A549 (cell line): ENCODE results near the gene HERPUD2.

Source experiments
- CBX2 ChIP-seq: fragments of 200-600 bp; sonication (generic); IDR thresholded peaks from 2 replicates; pipeline ENCODE4 v1.6.1; 2016; ENCODE audit warnings: low read depth, mild to moderate bottlenecking, borderline replicate concordance
- EP300 ChIP-seq, 2 experiments: fragments of >200 bp; sonication (Bioruptor Twin); formaldehyde crosslinking; IDR thresholded peaks; 2 replicates in 1 of 2; 3 replicates in 1 of 2; pipeline ENCODE4 v1.6.1; 2016 to 2017
- MAZ ChIP-seq: fragments of 150-350 bp; IDR thresholded peaks from 2 replicates; pipeline ENCODE4 v1.6.1; 2014; ENCODE audit warnings: antibody characterized with exemption, low read depth, low read length, borderline replicate concordance
- POLR2A ChIP-seq: IDR thresholded peaks from 2 replicates; pipeline ENCODE4 v1.6.1; 2012; ENCODE audit warnings: mild to moderate bottlenecking, low read length
- TF ChIP-seq, protein P1 (sequence below): fragments of >200 bp; sonication (Bioruptor Twin); formaldehyde crosslinking; IDR thresholded peaks from 3 replicates; pipeline ENCODE4 v1.5.1; 2016
- TF ChIP-seq, protein P2 (sequence below): IDR thresholded peaks from 2 replicates; pipeline ENCODE4 v1.6.1; 2012

DNA sequence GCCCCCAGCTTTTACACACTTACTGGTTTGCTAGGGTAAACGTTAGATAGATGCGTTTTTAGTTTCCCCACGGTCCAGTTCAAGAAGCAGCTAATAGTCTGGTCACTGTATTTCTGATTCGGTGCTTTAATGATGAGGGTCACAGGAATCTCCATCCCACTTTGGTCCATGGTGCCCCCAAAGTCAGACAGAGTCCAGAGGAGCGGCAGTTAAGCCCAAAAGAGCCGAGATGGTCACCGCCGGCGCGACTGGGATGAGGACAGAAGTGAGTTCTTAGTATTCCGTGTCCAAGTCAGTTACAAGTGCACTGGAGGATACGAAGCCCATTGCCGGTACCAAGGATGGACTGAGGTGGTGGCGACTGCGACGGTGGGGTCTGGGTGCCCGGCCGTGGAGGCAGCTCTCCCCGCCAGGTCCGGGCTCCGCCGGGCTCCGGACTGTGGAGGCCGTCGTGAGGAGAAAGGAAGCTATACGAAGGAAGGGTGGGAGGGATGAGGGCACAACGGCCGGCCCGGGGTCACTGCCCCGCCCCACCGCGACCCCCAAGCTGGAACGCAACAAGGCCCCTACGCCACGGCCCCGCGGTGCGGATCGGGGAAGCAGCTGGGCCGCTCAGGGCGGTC is 663 bp downstream of the HERPUD2 start:
- TF ChIP-seq, protein P1, sequence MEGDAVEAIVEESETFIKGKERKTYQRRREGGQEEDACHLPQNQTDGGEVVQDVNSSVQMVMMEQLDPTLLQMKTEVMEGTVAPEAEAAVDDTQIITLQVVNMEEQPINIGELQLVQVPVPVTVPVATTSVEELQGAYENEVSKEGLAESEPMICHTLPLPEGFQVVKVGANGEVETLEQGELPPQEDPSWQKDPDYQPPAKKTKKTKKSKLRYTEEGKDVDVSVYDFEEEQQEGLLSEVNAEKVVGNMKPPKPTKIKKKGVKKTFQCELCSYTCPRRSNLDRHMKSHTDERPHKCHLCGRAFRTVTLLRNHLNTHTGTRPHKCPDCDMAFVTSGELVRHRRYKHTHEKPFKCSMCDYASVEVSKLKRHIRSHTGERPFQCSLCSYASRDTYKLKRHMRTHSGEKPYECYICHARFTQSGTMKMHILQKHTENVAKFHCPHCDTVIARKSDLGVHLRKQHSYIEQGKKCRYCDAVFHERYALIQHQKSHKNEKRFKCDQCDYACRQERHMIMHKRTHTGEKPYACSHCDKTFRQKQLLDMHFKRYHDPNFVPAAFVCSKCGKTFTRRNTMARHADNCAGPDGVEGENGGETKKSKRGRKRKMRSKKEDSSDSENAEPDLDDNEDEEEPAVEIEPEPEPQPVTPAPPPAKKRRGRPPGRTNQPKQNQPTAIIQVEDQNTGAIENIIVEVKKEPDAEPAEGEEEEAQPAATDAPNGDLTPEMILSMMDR, result no peak
- no peak for TF ChIP-seq MAZ
- TF ChIP-seq CBX2, result no peak
- TF ChIP-seq POLR2A, result no peak
- TF ChIP-seq, protein P2, sequence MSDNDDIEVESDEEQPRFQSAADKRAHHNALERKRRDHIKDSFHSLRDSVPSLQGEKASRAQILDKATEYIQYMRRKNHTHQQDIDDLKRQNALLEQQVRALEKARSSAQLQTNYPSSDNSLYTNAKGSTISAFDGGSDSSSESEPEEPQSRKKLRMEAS, result no peak
- no peak for TF ChIP-seq EP300 (IDR thresholded peaks at IDR 0.05)
